K562 (cell line): ENCODE results near the gene RHD. TPM values are rescaled to one million over a fixed set of nuclear protein-coding genes. Genes with fewer than 3 reads are reported as not detected.

Source experiments
- BRF1 ChIP-seq: IDR thresholded peaks from 3 replicates; pipeline ENCODE4 v1.6.1; 2011; ENCODE audit warnings: borderline replicate concordance, mild to moderate bottlenecking; ENCODE audit not compliant: insufficient read length; ENCODE audit errors: extremely low read depth
- FOXP1 ChIP-seq: sonication (generic); formaldehyde crosslinking; IDR thresholded peaks from 2 replicates; pipeline ENCODE4 v1.8.0; 2022; ENCODE audit warnings: mild to moderate bottlenecking, missing genetic modification reagents
- GATA2 ChIP-seq: sonication (generic); formaldehyde crosslinking; IDR thresholded peaks from 2 replicates; pipeline ENCODE4 v1.4.0; 2020; ENCODE audit warnings: mild to moderate bottlenecking, missing genetic modification reagents
- HMG20A ChIP-seq: fragments of 450-650 bp; formaldehyde crosslinking; conservative IDR thresholded peaks from 2 replicates; pipeline ENCODE4 v1.4.0; 2020; ENCODE audit warnings: mild to moderate bottlenecking, mixed read lengths
- HSF4 ChIP-seq: fragments of 250-450 bp; sonication (Bioruptor Pico); IDR thresholded peaks from 2 replicates; pipeline ENCODE4 v2.1.2; 2022; ENCODE audit warnings: mild to moderate bottlenecking, moderate library complexity, borderline replicate concordance
- KDM2B ChIP-seq: fragments of 250-450 bp; sonication (Bioruptor Pico); IDR thresholded peaks from 2 replicates; pipeline ENCODE4 v1.8.0; 2021; ENCODE audit warnings: mild to moderate bottlenecking, moderate library complexity
- NBN ChIP-seq: fragments of 450-650 bp; IDR thresholded peaks from 2 replicates; pipeline ENCODE4 v1.6.1; 2016; ENCODE audit warnings: low read depth, mild to moderate bottlenecking
- PCBP1 ChIP-seq: fragments of 200-400 bp; formaldehyde crosslinking; IDR thresholded peaks from 2 replicates; pipeline ENCODE4 v1.6.1; 2018; ENCODE audit warnings: mild to moderate bottlenecking, low read depth, low read length; ENCODE audit not compliant: poor library complexity, severe bottlenecking
- PCBP2 ChIP-seq: fragments of 200-400 bp; formaldehyde crosslinking; IDR thresholded peaks from 2 replicates; pipeline ENCODE4 v1.6.1; 2018; ENCODE audit warnings: low read length, low read depth, mild to moderate bottlenecking, moderate library complexity; ENCODE audit not compliant: poor library complexity, severe bottlenecking
- POLR2H ChIP-seq: IDR thresholded peaks from 2 replicates; pipeline ENCODE4 v1.6.1; 2016; ENCODE audit warnings: missing genetic modification characterization, low read depth, mild to moderate bottlenecking, control low read depth, missing compliant biosample characterization, moderate library complexity
- PRPF4 ChIP-seq: fragments of 200-400 bp; formaldehyde crosslinking; IDR thresholded peaks from one replicate; pipeline ENCODE4 v1.6.1; 2017; ENCODE audit warnings: low read length, low read depth, mild to moderate bottlenecking; ENCODE audit not compliant: insufficient read depth, poor library complexity, severe bottlenecking
- PTBP1 ChIP-seq: fragments of 200-400 bp; formaldehyde crosslinking; IDR thresholded peaks from 2 replicates; pipeline ENCODE4 v1.6.1; 2017; ENCODE audit warnings: low read depth, low read length
- SAFB2 ChIP-seq: fragments of 200-400 bp; formaldehyde crosslinking; IDR thresholded peaks from 2 replicates; pipeline ENCODE4 v1.6.1; 2018; ENCODE audit warnings: borderline replicate concordance, low read length, low read depth, moderate library complexity; ENCODE audit not compliant: severe bottlenecking
- SETDB1 ChIP-seq: IDR thresholded peaks from one replicate; pipeline ENCODE4 v1.6.1; 2012; ENCODE audit warnings: low read length, control low read depth, inconsistent platforms
- TEAD4 ChIP-seq, 2 experiments: sonication (generic) in 1 of 2; formaldehyde crosslinking in 1 of 2; IDR thresholded peaks; 2 replicates each; pipeline versions ENCODE4 v1.6.1 to v1.8.0; 2012 to 2022; ENCODE audit warnings: borderline replicate concordance in 1 of 2, inconsistent platforms in 1 of 2, low read length in 1 of 2, mild to moderate bottlenecking in 1 of 2, missing genetic modification reagents in 1 of 2
- TOE1 ChIP-seq, 2 experiments: fragments of 450-650 bp in 1 of 2; sonication (generic) in 1 of 2; formaldehyde crosslinking in 1 of 2; IDR thresholded peaks; 2 replicates each; pipeline versions ENCODE4 v1.7.1 to v1.8.0; 2016 to 2022; ENCODE audit warnings: borderline replicate concordance in 2 of 2, mild to moderate bottlenecking in 2 of 2, antibody characterized with exemption in 1 of 2, inconsistent platforms in 1 of 2, low read depth in 1 of 2, missing genetic modification reagents in 1 of 2, moderate library complexity in 1 of 2
- ZBED1 ChIP-seq: IDR thresholded peaks from 2 replicates; pipeline ENCODE4 v1.6.1; 2014
- ZKSCAN3 ChIP-seq: fragments of 250-450 bp; sonication (Bioruptor Pico); IDR thresholded peaks from 2 replicates; pipeline ENCODE4 v1.4.0; 2020
- ZNF121 ChIP-seq: sonication (generic); formaldehyde crosslinking; conservative IDR thresholded peaks from 2 replicates; pipeline ENCODE4 v1.8.0; 2022; ENCODE audit warnings: missing genetic modification reagents
- ZNF324 ChIP-seq: fragments of 250-450 bp; sonication (Bioruptor Pico); IDR thresholded peaks from 2 replicates; pipeline ENCODE4 v1.4.0; 2020; ENCODE audit warnings: mild to moderate bottlenecking
- ZNF561 ChIP-seq: fragments of 450-650 bp; formaldehyde crosslinking; conservative IDR thresholded peaks from 2 replicates; pipeline ENCODE4 v1.4.0; 2020; ENCODE audit warnings: mild to moderate bottlenecking, moderate library complexity
- ZNF57 ChIP-seq: fragments of 450-650 bp; formaldehyde crosslinking; IDR thresholded peaks from 2 replicates; pipeline ENCODE4 v1.4.0; 2020; ENCODE audit warnings: mild to moderate bottlenecking, moderate library complexity
- ZNF778 ChIP-seq: fragments of 450-650 bp; formaldehyde crosslinking; IDR thresholded peaks from 2 replicates; pipeline ENCODE4 v1.4.0; 2020; ENCODE audit warnings: mild to moderate bottlenecking, moderate library complexity
- ZNF780A ChIP-seq: fragments of 250-450 bp; sonication (Bioruptor Pico); IDR thresholded peaks from 2 replicates; pipeline ENCODE4 v1.5.0; 2021; ENCODE audit warnings: mild to moderate bottlenecking
- ZSCAN32 ChIP-seq: fragments of 450-650 bp; formaldehyde crosslinking; IDR thresholded peaks from 2 replicates; pipeline ENCODE4 v1.4.0; 2020; ENCODE audit warnings: mild to moderate bottlenecking, moderate library complexity
- polyA plus RNA-seq, 8 experiments: library from polyadenylated mRNA; depleted of rRNA in 4 of 8; stranded (reverse) in 5 of 8; unstranded in 3 of 8; fragments of >200 nt; fragmentation: Nextera tagmentation in 2 of 8; fragmentation: Illumina TruSeq in 1 of 8; extraction: Ambion mirVana in 2 of 8; extraction: Trizol in 1 of 8; gene quantifications; 2 replicates each; pipeline versions ENCODE4 v1.2.1 to v1.2.3, GENCODE V29; 2011 to 2014; ENCODE audit warnings: inconsistent platforms in 1 of 8, missing spikeins in 1 of 8
- total RNA-seq, 7 experiments: library from RNA; depleted of rRNA in 6 of 7; stranded (reverse); fragments of >200 nt in 6 of 7; fragmentation: Illumina TruSeq in 2 of 7; extraction: Trizol in 2 of 7; gene quantifications; 2 replicates each; pipeline versions ENCODE4 v1.2.1 to v1.2.3, GENCODE V29; 2011 to 2021; ENCODE audit warnings: low replicate concordance in 1 of 7
- TF ChIP-seq, protein P1 (sequence below): sonication (generic); formaldehyde crosslinking; IDR thresholded peaks from 2 replicates; pipeline ENCODE4 v1.9.0; 2022; ENCODE audit warnings: mild to moderate bottlenecking, missing genetic modification reagents
- TF ChIP-seq, protein P2 (sequence below): sonication (generic); formaldehyde crosslinking; IDR thresholded peaks from 2 replicates; pipeline ENCODE4 v1.8.0; 2022; ENCODE audit warnings: missing genetic modification reagents, mild to moderate bottlenecking, moderate library complexity, borderline replicate concordance

Gene RHD
- total and polyA plus RNA-seq, 9 of the 15 experiments (the other 6 are each of a cell fraction or from before 2014, with no cell fraction given), result 8.8 to 32.4 (median 15.0) TPM

GRCh38 chr1:25239681-25240541, 32.4 kb upstream of the RHD start (continued):
- TF ChIP-seq ZSCAN32 (CRISPR knock-in tag) (0 out of 2 replicates have a peak, but pooled peaks have one; percentile 6), POLR2H (tag) (peak; percentile 77), PTBP1 (no peak), ZNF324 (CRISPR knock-in tag) (no peak), PCBP2 (no peak), ZKSCAN3 (CRISPR knock-in tag) (no peak), PCBP1 (no peak), FOXP1 (CRISPR knock-in tag) (no peak), PRPF4 (no peak), TOE1 (IDR thresholded peaks at IDR 0.05; ENCODE audit: borderline replicate concordance) (peak; percentile 72), TOE1 (CRISPR knock-in tag; IDR thresholded peaks at IDR 0.05; ENCODE audit: borderline replicate concordance, low read depth) (0 out of 2 replicates have a peak, but pooled peaks have one; percentile 49), ZNF778 (CRISPR knock-in tag) (no peak), ZBED1 (peak; percentile 77), BRF1 (no peak), HMG20A (CRISPR knock-in tag) (0 out of 2 replicates have a peak, but pooled peaks have one; percentile 32), GATA2 (CRISPR knock-in tag) (no peak), ZNF57 (CRISPR knock-in tag) (no peak), NBN (peak; percentile 67; the same call in 1 of the 2 replicates), TEAD4 (IDR thresholded peaks at IDR 0.05; ENCODE audit: low read length) (peak; percentile 27), TEAD4 (CRISPR knock-in tag; IDR thresholded peaks at IDR 0.05; ENCODE audit: borderline replicate concordance) (no peak), KDM2B (CRISPR knock-in tag) (no peak), ZNF121 (CRISPR knock-in tag) (no peak), ZNF780A (CRISPR knock-in tag) (0 out of 2 replicates have a peak, but pooled peaks have one; percentile 55), ZNF561 (CRISPR knock-in tag) (no peak), SAFB2 (no peak), SETDB1 (no peak), HSF4 (0 out of 2 replicates have a peak, but pooled peaks have one; percentile 44)
- TF ChIP-seq, protein P1, sequence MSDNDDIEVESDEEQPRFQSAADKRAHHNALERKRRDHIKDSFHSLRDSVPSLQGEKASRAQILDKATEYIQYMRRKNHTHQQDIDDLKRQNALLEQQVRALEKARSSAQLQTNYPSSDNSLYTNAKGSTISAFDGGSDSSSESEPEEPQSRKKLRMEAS (CRISPR knock-in tag), result peak; percentile 50; the same call in 1 of the 2 replicates
- TF ChIP-seq, protein P2, sequence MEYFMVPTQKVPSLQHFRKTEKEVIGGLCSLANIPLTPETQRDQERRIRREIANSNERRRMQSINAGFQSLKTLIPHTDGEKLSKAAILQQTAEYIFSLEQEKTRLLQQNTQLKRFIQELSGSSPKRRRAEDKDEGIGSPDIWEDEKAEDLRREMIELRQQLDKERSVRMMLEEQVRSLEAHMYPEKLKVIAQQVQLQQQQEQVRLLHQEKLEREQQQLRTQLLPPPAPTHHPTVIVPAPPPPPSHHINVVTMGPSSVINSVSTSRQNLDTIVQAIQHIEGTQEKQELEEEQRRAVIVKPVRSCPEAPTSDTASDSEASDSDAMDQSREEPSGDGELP (CRISPR knock-in tag), result peak; percentile 76; the same call in 1 of the 2 replicates
